Liver (tissue), 9 donors: Measurements from ENCODE around the gene ZC3H7B. TPM values are rescaled to one million over a fixed set of nuclear protein-coding genes. Genes with fewer than 3 reads are reported as not detected.

Experiments
- DNase-seq: peaks from one replicate; pipeline ENCODE4 v3.0.0-alpha.2; 2017; ENCODE audit warnings: low spot score
- H3K27ac ChIP-seq, 2 donors: one replicate each; pipeline ENCODE4 v1.7.0; 2013; ENCODE audit warnings: inconsistent platforms in 2 of 2, low read length in 2 of 2, control low read depth in 1 of 2, low read depth in 1 of 2, mild to moderate bottlenecking in 1 of 2
- H3K27me3 ChIP-seq, 4 donors: one replicate each; pipeline versions ENCODE4 v1.6.1 to v1.7.0; 2013; ENCODE audit warnings: low read length in 3 of 4, inconsistent platforms in 1 of 4, mild to moderate bottlenecking in 1 of 4, moderate library complexity in 1 of 4; ENCODE audit not compliant: control insufficient read depth in 4 of 4, insufficient read depth in 4 of 4
- H3K36me3 ChIP-seq, 4 donors: one replicate each; pipeline versions ENCODE4 v1.6.1 to v1.7.0; 2013; ENCODE audit warnings: low read length in 3 of 4, mild to moderate bottlenecking in 3 of 4, low read depth in 1 of 4, moderate library complexity in 1 of 4; ENCODE audit not compliant: control insufficient read depth in 4 of 4, insufficient read depth in 3 of 4
- H3K4me1 ChIP-seq, 4 donors: one replicate each; pipeline versions ENCODE4 v1.6.1 to v1.7.0; 2013; ENCODE audit warnings: low read length in 3 of 4, mild to moderate bottlenecking in 3 of 4, moderate library complexity in 1 of 4; ENCODE audit not compliant: control insufficient read depth in 4 of 4, insufficient read depth in 4 of 4
- H3K4me3 ChIP-seq, 3 donors: one replicate each; pipeline versions ENCODE4 v1.6.1 to v1.7.0; 2013; ENCODE audit warnings: low read length in 3 of 3, control low read depth in 1 of 3, low read depth in 1 of 3, mild to moderate bottlenecking in 1 of 3
- H3K9ac ChIP-seq, 2 donors: one replicate each; pipeline ENCODE4 v1.7.0; 2013; ENCODE audit warnings: low read length in 2 of 2, mild to moderate bottlenecking in 2 of 2, moderate library complexity in 2 of 2, control low read depth in 1 of 2, low read depth in 1 of 2
- H3K9me3 ChIP-seq, 4 donors: one replicate each; pipeline versions ENCODE4 v1.6.1 to v1.7.0; 2013; ENCODE audit warnings: low read length in 3 of 4; ENCODE audit not compliant: control insufficient read depth in 4 of 4
- ATF3 ChIP-seq: IDR thresholded peaks from 2 replicates; pipeline ENCODE4 v1.6.1; 2016; ENCODE audit warnings: antibody characterized with exemption
- CTCF ChIP-seq: fragments of 150-350 bp; IDR thresholded peaks from 2 replicates; pipeline ENCODE4 v1.5.1; 2017; ENCODE audit warnings: improper control_type of control experiment, low read depth, low read length; ENCODE audit not compliant: missing input control
- EGR1 ChIP-seq, 2 donors: IDR thresholded peaks; 2 replicates each; pipeline ENCODE4 v1.6.1; 2016 to 2018; ENCODE audit warnings: antibody characterized with exemption in 2 of 2, low read depth in 2 of 2
- FOXA1 ChIP-seq: IDR thresholded peaks from 2 replicates; pipeline ENCODE4 v1.6.1; 2016; ENCODE audit warnings: antibody characterized with exemption
- FOXA2 ChIP-seq: IDR thresholded peaks from 2 replicates; pipeline ENCODE4 v1.6.1; 2016; ENCODE audit warnings: antibody characterized with exemption
- GABPA ChIP-seq, 2 donors: IDR thresholded peaks in 1 of 2; conservative IDR thresholded peaks in 1 of 2; 2 replicates each; pipeline ENCODE4 v1.6.1; 2016; ENCODE audit warnings: antibody characterized with exemption in 2 of 2, mild to moderate bottlenecking in 1 of 2, moderate library complexity in 1 of 2
- HNF4A ChIP-seq, 2 donors: conservative IDR thresholded peaks; 2 replicates each; pipeline ENCODE4 v1.6.1; 2016; ENCODE audit warnings: antibody characterized with exemption in 2 of 2, mild to moderate bottlenecking in 2 of 2
- HNF4G ChIP-seq: IDR thresholded peaks from 2 replicates; pipeline ENCODE4 v1.6.1; 2016; ENCODE audit warnings: antibody characterized with exemption
- JUND ChIP-seq, 2 donors: IDR thresholded peaks; 2 replicates each; pipeline ENCODE4 v1.6.1; 2016; ENCODE audit warnings: antibody characterized with exemption in 2 of 2
- MAX ChIP-seq: IDR thresholded peaks from 2 replicates; pipeline ENCODE4 v1.6.1; 2016; ENCODE audit warnings: antibody characterized with exemption
- NR2F2 ChIP-seq: IDR thresholded peaks from 2 replicates; pipeline ENCODE4 v1.6.1; 2016; ENCODE audit warnings: antibody characterized with exemption
- RAD21 ChIP-seq, 2 donors: IDR thresholded peaks; 2 replicates each; pipeline ENCODE4 v1.6.1; 2016; ENCODE audit warnings: antibody characterized with exemption in 2 of 2, mild to moderate bottlenecking in 2 of 2
- REST ChIP-seq: IDR thresholded peaks from 2 replicates; pipeline ENCODE4 v1.6.1; 2016; ENCODE audit warnings: antibody characterized with exemption, mild to moderate bottlenecking
- RXRA ChIP-seq, 2 donors: IDR thresholded peaks; 2 replicates each; pipeline ENCODE4 v1.6.1; 2017 to 2018; ENCODE audit warnings: antibody characterized with exemption in 2 of 2, mild to moderate bottlenecking in 1 of 2
- SP1 ChIP-seq: IDR thresholded peaks from 2 replicates; pipeline ENCODE4 v1.6.1; 2018; ENCODE audit warnings: antibody characterized with exemption, mild to moderate bottlenecking
- TAF1 ChIP-seq: conservative IDR thresholded peaks from 2 replicates; pipeline ENCODE4 v1.6.1; 2016; ENCODE audit warnings: antibody characterized with exemption, mild to moderate bottlenecking
- YY1 ChIP-seq: IDR thresholded peaks from 2 replicates; pipeline ENCODE4 v1.6.1; 2016; ENCODE audit warnings: antibody characterized with exemption, mild to moderate bottlenecking
- ZBTB33 ChIP-seq: IDR thresholded peaks from 2 replicates; pipeline ENCODE4 v1.6.1; 2016; ENCODE audit warnings: antibody characterized with exemption
- WGBS: extraction: QIAGEN DNeasy Blood & Tissue Kit; methylation state at CpG from one replicate; pipeline ENCODE4 v1.1.7; 2013; 5-methylcytosine and 5-hydroxymethylcytosine counted together
- polyA plus RNA-seq, 2 donors: library from polyadenylated mRNA; stranded (reverse) in 1 of 2; unstranded in 1 of 2; fragments of 200-250 nt in 1 of 2; fragments of >200 nt in 1 of 2; fragmentation: Nextera tagmentation in 1 of 2; extraction: Ambion mirVana in 1 of 2; gene quantifications; one replicate each; pipeline versions ENCODE4 v1.2.1 to v1.2.3, GENCODE V29; 2013 to 2015
- total RNA-seq, 2 donors: library from RNA; depleted of rRNA; stranded (reverse); fragments of >200 nt; gene quantifications; one replicate each; pipeline ENCODE4 v1.2.3, GENCODE V29; 2014
- donor health status: healthy.
- donor health status: healthy.
- donor health status: healthy.
- donor health status: healthy.
- donor health status: healthy.

The ZC3H7B gene
- total and polyA plus RNA-seq, 4 donors, result 6.6 to 50.2 (median 26.1) TPM

GRCh38 chr22:41343717-41344116 lies 42.4 kb downstream of the ZC3H7B start (continued):
- no peak for TF ChIP-seq RAD21 (IDR thresholded peaks at IDR 0.05)
- no peak for TF ChIP-seq HNF4A (conservative IDR thresholded peaks at IDR 0.05)
- TF ChIP-seq HNF4G, result no peak
- TF ChIP-seq GABPA (IDR thresholded peaks at IDR 0.05 in 1 of 2, conservative IDR thresholded peaks at IDR 0.05 in 1 of 2), result no peak
- no peak for TF ChIP-seq SP1
- no peak for TF ChIP-seq RXRA (IDR thresholded peaks at IDR 0.05)
- no peak for TF ChIP-seq TAF1
- TF ChIP-seq YY1, result no peak
- no peak for TF ChIP-seq FOXA1
- TF ChIP-seq NR2F2, result no peak

- no peak overlapping the region for H3K4me3 ChIP-seq
- whole genome bisulfite sequencing, result 43% methylated on average over 11 of the region's 11 CpGs
- no peaks in the 10 kb centered on the region for H3K9me3 ChIP-seq
- peak overlapping the region in 1 of 2 donors; percentile 9 for H3K9ac ChIP-seq
- H3K27me3 ChIP-seq, result no peaks in the 10 kb centered on the region
- H3K36me3 ChIP-seq, result peaks cover 9 to 45% (median 18%) of the 10 kb centered on the region in 4 donors
- peak; percentile 57 for TF ChIP-seq FOXA2
- TF ChIP-seq SP1, result peak; percentile 99
- TF ChIP-seq RAD21 (IDR thresholded peaks at IDR 0.05), result peak; percentile 53 to 63
- peak; percentile 88 for TF ChIP-seq NR2F2
- peak; percentile 94 for TF ChIP-seq MAX
- no peak for TF ChIP-seq ZBTB33
- peak; percentile 74 for TF ChIP-seq YY1
- TF ChIP-seq JUND (IDR thresholded peaks at IDR 0.05), result peak; percentile 65 to 90
- peak in 1 of 2 donors; percentile 44 for TF ChIP-seq GABPA (IDR thresholded peaks at IDR 0.05 in 1 of 2, conservative IDR thresholded peaks at IDR 0.05 in 1 of 2)
- peak; percentile 99 to 100 for TF ChIP-seq RXRA (IDR thresholded peaks at IDR 0.05)
- TF ChIP-seq ATF3, result peak; percentile 90
- peak; percentile 99 to 100 for TF ChIP-seq HNF4A (conservative IDR thresholded peaks at IDR 0.05)
- no peak for TF ChIP-seq TAF1
- TF ChIP-seq HNF4G, result peak; percentile 98
- peak; percentile 51 for TF ChIP-seq REST
- no peak for TF ChIP-seq CTCF
- TF ChIP-seq FOXA1, result peak; percentile 54
- TF ChIP-seq EGR1 (IDR thresholded peaks at IDR 0.05; ENCODE audit: low read depth in 2 of 2), result peak; percentile 92 to 94
- peak overlapping the region; percentile 49 to 82 for H3K27ac ChIP-seq
- H3K4me1 ChIP-seq, result peaks cover 17 to 69% (median 59%) of the 10 kb centered on the region in 4 donors
- DNase-seq, result peak; percentile 58
Observed at GRCh38 chr22:41344189-41344788, 43.0 kb downstream of the ZC3H7B start.
